NCI-H1436 treated with DMSO at 0.1 percent for 48 hours (cell line): ENCODE measurements around the gene RPH3AL.
A peak's percentile ranks its signal among the peaks of the same experiment; 100 is the strongest.

Experiments used
- DNase-seq: peaks from one replicate; lab custom pipeline; 2025; lab: John Stamatoyannopoulos, UW

Gene RPH3AL

GRCh38 chr17:353213-353837, 718 bp upstream of the RPH3AL start:
- peak; percentile 68 for DNase-seq

GRCh38 chr17:351875-352420, 659 bp downstream of the RPH3AL start:
- no peak for DNase-seq

- no peak for DNase-seq
Measured at GRCh38 chr17:351449-351738, 1.2 kb downstream of the RPH3AL start.

- no peak for DNase-seq
Measured at GRCh38 chr17:350706-351448, 1.7 kb downstream of the RPH3AL start.

GRCh38 chr17:349666-350065, 2.9 kb downstream of the RPH3AL start:
- no peak for DNase-seq

GRCh38 chr17:348692-349425, 3.7 kb downstream of the RPH3AL start:
- no peak for DNase-seq

GRCh38 chr17:348012-348411, 4.6 kb downstream of the RPH3AL start:
- no peak for DNase-seq

GRCh38 chr17:347309-347899, 5.2 kb downstream of the RPH3AL start:
- no peak for DNase-seq

- no peak for DNase-seq
Measured at GRCh38 chr17:345992-346785, 6.4 kb downstream of the RPH3AL start.

- DNase-seq: no peak
Measured at GRCh38 chr17:345261-345660, 7.3 kb downstream of the RPH3AL start.

- DNase-seq: no peak
Measured at GRCh38 chr17:343875-344752, 8.5 kb downstream of the RPH3AL start.

- no peak for DNase-seq
Measured at GRCh38 chr17:343211-343610, 9.4 kb downstream of the RPH3AL start.

- no peak for DNase-seq
Measured at GRCh38 chr17:340074-340473, 12.5 kb downstream of the RPH3AL start.

- DNase-seq: peak; percentile 58
Measured at GRCh38 chr17:339193-340061, 13.2 kb downstream of the RPH3AL start.

- DNase-seq: no peak
Measured at GRCh38 chr17:338442-339192, 14.0 kb downstream of the RPH3AL start.

GRCh38 chr17:337866-338265, 14.7 kb downstream of the RPH3AL start:
- DNase-seq: peak; percentile 96

- DNase-seq: no peak
Measured at GRCh38 chr17:337453-337852, 15.2 kb downstream of the RPH3AL start.

GRCh38 chr17:337022-337420, 15.6 kb downstream of the RPH3AL start:
- no peak for DNase-seq
